HEK293 (cell line): ENCODE results near the gene EPN1.

Source experiments
- CTCF ChIP-seq: fragments of 450-650 bp; formaldehyde crosslinking; IDR thresholded peaks from 2 replicates; pipeline ENCODE4 v1.5.1; 2016; ENCODE audit warnings: missing biosample characterization, missing genetic modification characterization
- GLI4 ChIP-seq: fragments of 450-650 bp; formaldehyde crosslinking; IDR thresholded peaks from 2 replicates; pipeline ENCODE4 v1.5.1; 2016; ENCODE audit warnings: missing biosample characterization, missing genetic modification characterization
- HOXD13 ChIP-seq: sonication (generic); formaldehyde crosslinking; IDR thresholded peaks from 2 replicates; pipeline ENCODE4 v1.8.0; 2022; ENCODE audit warnings: missing genetic modification reagents, borderline replicate concordance
- KLF1 ChIP-seq: fragments of 450-650 bp; formaldehyde crosslinking; IDR thresholded peaks from 2 replicates; pipeline ENCODE4 v1.5.1; 2016; ENCODE audit warnings: missing biosample characterization, missing genetic modification characterization
- KLF17 ChIP-seq: fragments of 450-650 bp; formaldehyde crosslinking; IDR thresholded peaks from 2 replicates; pipeline ENCODE4 v1.5.1; 2016; ENCODE audit warnings: missing biosample characterization, missing genetic modification characterization
- PATZ1 ChIP-seq: fragments of 450-650 bp; formaldehyde crosslinking; IDR thresholded peaks from 2 replicates; pipeline ENCODE4 v1.5.1; 2016; ENCODE audit warnings: missing biosample characterization, missing genetic modification characterization
- PRDM4 ChIP-seq: fragments of 450-650 bp; formaldehyde crosslinking; IDR thresholded peaks from 2 replicates; pipeline ENCODE4 v1.5.1; 2017; ENCODE audit warnings: missing biosample characterization, missing genetic modification characterization
- ZBTB17 ChIP-seq: fragments of 450-650 bp; formaldehyde crosslinking; IDR thresholded peaks from 2 replicates; pipeline ENCODE4 v1.5.1; 2016; ENCODE audit warnings: missing biosample characterization, missing genetic modification characterization
- ZBTB48 ChIP-seq: fragments of 450-650 bp; formaldehyde crosslinking; IDR thresholded peaks from 2 replicates; pipeline ENCODE4 v1.5.1; 2016; ENCODE audit warnings: missing biosample characterization, missing genetic modification characterization
- ZBTB8A ChIP-seq: fragments of 450-650 bp; formaldehyde crosslinking; IDR thresholded peaks from 2 replicates; pipeline ENCODE4 v1.5.1; 2016; ENCODE audit warnings: missing biosample characterization, missing genetic modification characterization
- ZNF155 ChIP-seq: fragments of 450-650 bp; formaldehyde crosslinking; IDR thresholded peaks from 2 replicates; pipeline ENCODE4 v1.5.1; 2016; ENCODE audit warnings: missing biosample characterization, missing genetic modification characterization
- ZNF169 ChIP-seq: fragments of 450-650 bp; formaldehyde crosslinking; IDR thresholded peaks from 2 replicates; pipeline ENCODE4 v1.5.1; 2016; ENCODE audit warnings: missing biosample characterization, missing genetic modification characterization
- ZNF211 ChIP-seq: fragments of 450-650 bp; formaldehyde crosslinking; IDR thresholded peaks from 2 replicates; pipeline ENCODE4 v1.5.1; 2016; ENCODE audit warnings: low read depth, missing biosample characterization, missing genetic modification characterization
- ZNF26 ChIP-seq: fragments of 450-650 bp; formaldehyde crosslinking; IDR thresholded peaks from 2 replicates; pipeline ENCODE4 v1.5.1; 2016; ENCODE audit warnings: missing biosample characterization, missing genetic modification characterization
- ZNF280C ChIP-seq: fragments of 450-650 bp; formaldehyde crosslinking; IDR thresholded peaks from 2 replicates; pipeline ENCODE4 v1.5.1; 2016; ENCODE audit warnings: missing biosample characterization, missing genetic modification characterization
- ZNF335 ChIP-seq: fragments of 450-650 bp; formaldehyde crosslinking; conservative IDR thresholded peaks from 2 replicates; pipeline ENCODE4 v1.5.1; 2016; ENCODE audit warnings: missing biosample characterization, missing genetic modification characterization
- ZNF510 ChIP-seq: fragments of 450-650 bp; formaldehyde crosslinking; IDR thresholded peaks from 2 replicates; pipeline ENCODE4 v1.5.1; 2018; ENCODE audit warnings: mild to moderate bottlenecking, missing genetic modification characterization, missing biosample characterization; ENCODE audit not compliant: insufficient replicate concordance
- ZNF585B ChIP-seq: fragments of 450-650 bp; formaldehyde crosslinking; IDR thresholded peaks from 2 replicates; pipeline ENCODE4 v1.5.1; 2016; ENCODE audit warnings: missing biosample characterization, missing genetic modification characterization
- ZNF596 ChIP-seq: fragments of 450-650 bp; IDR thresholded peaks from 2 replicates; pipeline ENCODE4 v1.5.0; 2018; ENCODE audit warnings: missing biosample characterization, mild to moderate bottlenecking, missing genetic modification characterization, moderate library complexity
- ZNF645 ChIP-seq: fragments of 450-650 bp; formaldehyde crosslinking; IDR thresholded peaks from 2 replicates; pipeline ENCODE4; 2016; ENCODE audit warnings: missing biosample characterization, missing genetic modification characterization
- ZNF660 ChIP-seq: fragments of 450-650 bp; IDR thresholded peaks from 2 replicates; pipeline ENCODE4 v1.5.1; 2018; ENCODE audit warnings: missing biosample characterization, mild to moderate bottlenecking, missing genetic modification characterization
- ZNF843 ChIP-seq: fragments of 450-650 bp; formaldehyde crosslinking; IDR thresholded peaks from 2 replicates; pipeline ENCODE4 v1.5.1; 2016; ENCODE audit warnings: missing biosample characterization, missing genetic modification characterization

EPN1 gene

GRCh38 chr19:55654868-55655647 lies 20.0 kb upstream of the EPN1 start, which contains the start of gene U2AF2 (continued):
- TF ChIP-seq PATZ1 (tag by site-specific recombination), result peak; percentile 96
- no peak for TF ChIP-seq ZBTB48 (tag by site-specific recombination)
- 0 out of 2 replicates have a peak, but pooled peaks have one; percentile 14 for TF ChIP-seq ZBTB8A (tag by site-specific recombination)
- peak; percentile 84 for TF ChIP-seq ZNF335 (tag by site-specific recombination)
- no peak for TF ChIP-seq PRDM4
- TF ChIP-seq ZBTB17 (tag by site-specific recombination), result 0 out of 2 replicates have a peak, but pooled peaks have one; percentile 18
- TF ChIP-seq GLI4, result peak; percentile 88; the same call in 1 of the 2 replicates
- no peak for TF ChIP-seq ZNF280C (tag by site-specific recombination)
- TF ChIP-seq CTCF (tag by site-specific recombination), result 0 out of 2 replicates have a peak, but pooled peaks have one; percentile 21
- TF ChIP-seq KLF1 (tag by site-specific recombination), result peak; percentile 54; the same call in 1 of the 2 replicates
- peak; percentile 37; the same call in 1 of the 2 replicates for TF ChIP-seq ZNF660 (tag by site-specific recombination)
- no peak for TF ChIP-seq ZNF585B (tag by site-specific recombination)
- TF ChIP-seq HOXD13, result no peak
- TF ChIP-seq ZNF510, result no peak
- peak; percentile 67 for TF ChIP-seq KLF17 (tag by site-specific recombination)
- TF ChIP-seq ZNF26, result no peak
- TF ChIP-seq ZNF843 (tag by site-specific recombination), result peak; percentile 49; the same call in 1 of the 2 replicates
- no peak for TF ChIP-seq ZNF155 (tag by site-specific recombination)
- peak; percentile 70; the same call in 1 of the 2 replicates for TF ChIP-seq ZNF169
- TF ChIP-seq ZNF211 (tag by site-specific recombination), result no peak
- TF ChIP-seq ZNF596, result 0 out of 2 replicates have a peak, but pooled peaks have one; percentile 23
- TF ChIP-seq ZNF645 (tag by site-specific recombination), result peak; percentile 89; the same call in 1 of the 2 replicates
